Thymus (tissue), 11 donors: ENCODE measurements around the gene DMWD. TPM values are rescaled to one million over a fixed set of nuclear protein-coding genes. Genes with fewer than 3 reads are reported as not detected.
A peak's percentile ranks its signal among the peaks of the same experiment; 100 is the strongest.

ENCODE experiments used
- DNase-seq, 9 donors: peaks; one replicate each; pipeline ENCODE4 v3.0.0-alpha.2; 2013; ENCODE audit warnings: low spot score in 9 of 9, low read depth in 6 of 9, missing footprints in 1 of 9
- H3K27ac ChIP-seq, 2 donors: one replicate each; pipeline ENCODE4 v1.5.1; 2013; ENCODE audit warnings: control low read depth in 1 of 2, low read depth in 1 of 2, low read length in 1 of 2, mild to moderate bottlenecking in 1 of 2, moderate library complexity in 1 of 2
- H3K27me3 ChIP-seq, 2 donors: one replicate each; pipeline ENCODE4 v1.5.1; 2013; ENCODE audit warnings: low read length in 1 of 2; ENCODE audit not compliant: control insufficient read depth in 2 of 2, insufficient read depth in 1 of 2
- H3K36me3 ChIP-seq, 2 donors: one replicate each; pipeline ENCODE4 v1.5.1; 2013; ENCODE audit warnings: low read length in 1 of 2, mild to moderate bottlenecking in 1 of 2, moderate library complexity in 1 of 2; ENCODE audit not compliant: control insufficient read depth in 2 of 2, insufficient read depth in 2 of 2
- H3K4me1 ChIP-seq, 2 donors: one replicate each; pipeline ENCODE4 v1.5.1; 2013; ENCODE audit warnings: low read length in 2 of 2; ENCODE audit not compliant: control insufficient read depth in 2 of 2, insufficient read depth in 2 of 2
- H3K4me3 ChIP-seq, 2 donors: one replicate each; pipeline ENCODE4 v1.5.1; 2013; ENCODE audit warnings: low read length in 2 of 2, control low read depth in 1 of 2, mild to moderate bottlenecking in 1 of 2
- H3K9me3 ChIP-seq, 2 donors: one replicate each; pipeline ENCODE4 v1.5.1; 2013; ENCODE audit warnings: low read length in 1 of 2, mild to moderate bottlenecking in 1 of 2; ENCODE audit not compliant: control insufficient read depth in 2 of 2, insufficient read depth in 1 of 2
- WGBS: extraction: QIAGEN DNeasy Blood & Tissue Kit; methylation state at CpG from one replicate; pipeline ENCODE4 v1.1.7; 2013; 5-methylcytosine and 5-hydroxymethylcytosine counted together
- polyA plus RNA-seq: library from polyadenylated mRNA; stranded (reverse); fragments of 200-250 nt; gene quantifications from one replicate; pipeline ENCODE4 v1.2.3, GENCODE V29; 2013
- total RNA-seq: library from RNA; stranded (reverse); fragments of 120-200 nt; gene quantifications from one replicate; pipeline ENCODE4 v1.2.4, GENCODE V29; 2013
- donor health status: healthy.

The DMWD gene
- total and polyA plus RNA-seq, 2 donors, result 12.4 to 18.1 TPM

DNA sequence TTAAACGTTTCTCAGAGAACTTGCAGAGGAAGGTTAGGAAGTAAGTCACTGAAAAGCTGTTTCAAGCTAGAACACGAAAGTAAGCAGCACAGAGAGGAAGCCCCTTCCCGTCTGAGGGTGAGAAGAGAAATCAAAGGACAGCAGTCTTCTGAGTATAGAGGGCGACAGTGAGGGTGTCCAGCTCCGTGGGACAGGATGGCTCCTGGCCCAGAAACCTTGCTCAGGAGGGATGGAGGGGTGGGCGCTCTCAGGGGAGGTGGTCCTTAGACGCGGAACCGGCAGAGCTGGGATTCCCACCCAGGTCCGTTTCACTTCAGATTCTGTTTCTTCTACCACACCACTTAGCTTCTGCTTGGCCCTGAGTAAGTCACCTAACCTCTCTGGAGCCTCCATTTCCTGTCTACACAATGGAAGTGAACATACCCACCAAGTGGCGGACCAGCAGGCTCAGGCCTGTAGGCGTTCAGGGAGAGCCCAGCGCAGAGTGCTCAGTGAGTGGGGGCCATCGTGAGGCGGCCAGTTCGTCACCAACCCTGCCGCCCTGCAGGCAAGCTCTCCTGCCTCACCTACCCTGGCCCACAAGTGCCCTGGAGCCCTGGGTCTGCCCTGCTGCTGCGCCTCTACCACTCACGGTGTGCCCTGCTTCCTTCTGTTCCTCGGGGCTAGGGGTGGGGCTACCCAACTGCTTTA, 27.9 kb upstream of the DMWD start:
- Histone ChIP-seq H3K4me1 (peaks cover 0 to 14% of the 10 kb centered on the region in 2 donors), H3K9me3 (no peaks in the 10 kb centered on the region), H3K36me3 (peaks cover 51 to 58% of the 10 kb centered on the region in 2 donors), H3K4me3 (no peak overlapping the region), H3K27me3 (peaks cover 0 to 12% of the 10 kb centered on the region in 2 donors), H3K27ac (no peak overlapping the region)
- DNase-seq, result no peak
- 89% methylated on average over 20 of the region's 20 CpGs for WGBS

- 97% methylated on average over 6 of the region's 6 CpGs for WGBS
- peaks cover 0 to 20% of the 10 kb centered on the region in 2 donors for H3K27me3 ChIP-seq
- DNase-seq, result no peak
- H3K4me3 ChIP-seq, result no peak overlapping the region
- peaks cover 0 to 21% of the 10 kb centered on the region in 2 donors for H3K4me1 ChIP-seq
- no peak overlapping the region for H3K27ac ChIP-seq
- peaks cover 43 to 51% of the 10 kb centered on the region in 2 donors for H3K36me3 ChIP-seq
- no peaks in the 10 kb centered on the region for H3K9me3 ChIP-seq
Measured at GRCh38 chr19:45819769-45820168, 27.1 kb upstream of the DMWD start.

GRCh38 chr19:45817725-45818301, 25.2 kb upstream of the DMWD start:
- H3K9me3 ChIP-seq, result no peaks in the 10 kb centered on the region
- no peak overlapping the region for H3K4me3 ChIP-seq
- DNase-seq, result no peak
- peaks cover 25 to 34% of the 10 kb centered on the region in 2 donors for H3K36me3 ChIP-seq
- H3K27me3 ChIP-seq, result peaks cover 2 to 26% of the 10 kb centered on the region in 2 donors
- 95% methylated on average over 19 of the region's 19 CpGs for WGBS
- peaks cover 0 to 23% of the 10 kb centered on the region in 2 donors for H3K4me1 ChIP-seq
- no peak overlapping the region for H3K27ac ChIP-seq

- peak; percentile 85 to 98 (median 92) for DNase-seq
- Histone ChIP-seq H3K27ac (no peak overlapping the region), H3K27me3 (peaks cover 2 to 26% of the 10 kb centered on the region in 2 donors), H3K4me1 (peaks cover 0 to 23% of the 10 kb centered on the region in 2 donors), H3K9me3 (no peaks in the 10 kb centered on the region), H3K4me3 (no peak overlapping the region), H3K36me3 (peaks cover 19 to 29% of the 10 kb centered on the region in 2 donors)
- WGBS, result 21% methylated on average over 24 of the region's 24 CpGs
Measured at GRCh38 chr19:45817010-45817724, 24.5 kb upstream of the DMWD start.

DNA sequence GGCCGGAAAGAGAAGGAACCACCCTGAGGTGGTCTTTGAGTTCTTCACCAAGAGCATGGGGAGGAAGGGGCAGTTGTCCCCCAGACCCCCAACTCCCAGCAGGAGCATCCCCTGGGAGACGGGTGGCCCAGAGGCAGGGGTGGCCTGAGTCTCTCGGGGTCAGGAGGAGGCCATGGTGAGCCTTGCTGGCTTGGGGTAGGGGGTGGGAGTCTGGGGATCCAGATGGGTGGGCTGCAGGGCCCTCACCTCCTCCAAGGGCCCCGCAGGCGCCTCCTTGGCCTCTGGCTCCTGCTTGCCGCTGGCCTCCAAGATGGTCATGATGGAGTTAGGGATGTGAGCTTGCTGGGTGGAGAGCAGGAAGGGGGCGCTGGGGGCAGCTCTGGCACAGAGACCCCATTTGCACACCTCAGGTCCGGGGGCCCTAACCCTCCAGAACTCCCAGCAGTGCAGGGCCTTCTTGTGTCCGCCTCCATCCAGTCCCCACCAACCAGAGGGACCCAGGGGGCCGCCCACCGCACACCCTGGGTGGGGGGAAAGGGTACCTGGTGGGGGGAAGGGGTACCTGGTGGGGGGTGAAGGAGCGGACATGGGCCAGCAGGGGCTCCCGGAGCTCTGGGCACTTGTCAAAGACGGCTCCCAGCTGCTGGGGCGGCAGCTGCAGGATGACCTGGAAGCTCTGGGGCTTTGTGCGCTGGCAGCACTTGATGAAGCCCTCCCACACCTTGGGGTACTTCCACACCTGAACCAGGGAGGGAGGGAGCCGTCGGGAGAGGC, 23.8 kb upstream of the DMWD start:
- Histone ChIP-seq H3K36me3 (peaks cover 14 to 25% of the 10 kb centered on the region in 2 donors), H3K4me3 (no peak overlapping the region), H3K4me1 (peaks cover 0 to 23% of the 10 kb centered on the region in 2 donors), H3K27me3 (peaks cover 2 to 26% of the 10 kb centered on the region in 2 donors), H3K27ac (no peak overlapping the region), H3K9me3 (no peaks in the 10 kb centered on the region)
- 91% methylated on average over 18 of the region's 18 CpGs for WGBS
- DNase-seq, result no peak

DNA sequence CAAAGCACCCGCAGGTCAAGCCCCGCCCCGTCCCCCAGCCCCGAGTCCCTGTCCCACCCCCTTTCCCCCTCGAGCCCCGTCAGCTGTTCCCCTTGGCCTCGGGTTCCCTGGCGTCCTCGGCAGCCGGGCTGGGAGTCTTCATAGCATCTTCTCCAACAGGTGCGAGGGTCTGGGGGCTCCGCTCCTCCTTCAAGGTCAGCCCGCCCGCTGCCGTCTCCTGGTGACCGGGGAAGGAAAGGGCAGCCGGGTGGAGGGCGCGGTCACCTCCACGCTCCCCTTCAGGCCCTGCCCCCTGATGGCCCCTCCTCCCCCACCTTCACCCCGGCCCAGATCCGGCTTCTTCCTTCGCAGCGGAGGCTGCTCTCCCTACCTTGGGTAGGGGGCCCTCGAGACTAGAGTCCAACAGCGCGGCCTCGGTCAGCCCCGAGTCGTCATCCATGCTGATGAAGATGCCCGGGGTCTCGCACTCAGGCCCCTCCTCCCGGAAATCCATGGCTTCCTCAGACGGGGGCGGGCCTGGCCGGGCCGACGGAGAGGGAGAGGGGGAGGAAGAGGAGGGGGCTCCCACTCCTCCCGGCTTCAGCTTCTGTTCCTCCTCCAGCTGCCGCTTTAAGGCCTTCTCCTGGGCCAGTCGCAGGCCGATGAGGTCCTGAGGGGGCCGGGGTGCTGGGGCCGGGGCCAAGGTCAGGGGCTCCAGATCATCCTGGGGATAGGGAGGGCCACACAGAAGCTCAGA, 23.0 kb upstream of the DMWD start:
- Histone ChIP-seq H3K27me3 (peaks cover 2 to 26% of the 10 kb centered on the region in 2 donors), H3K4me1 (peaks cover 0 to 23% of the 10 kb centered on the region in 2 donors), H3K4me3 (peak overlapping the region; percentile 24 to 46), H3K36me3 (peaks cover 6 to 19% of the 10 kb centered on the region in 2 donors), H3K9me3 (no peaks in the 10 kb centered on the region), H3K27ac (no peak overlapping the region)
- peak in 1 of 9 donors; percentile 39 for DNase-seq
- WGBS, result 7% methylated on average over 44 of the region's 44 CpGs

DNA sequence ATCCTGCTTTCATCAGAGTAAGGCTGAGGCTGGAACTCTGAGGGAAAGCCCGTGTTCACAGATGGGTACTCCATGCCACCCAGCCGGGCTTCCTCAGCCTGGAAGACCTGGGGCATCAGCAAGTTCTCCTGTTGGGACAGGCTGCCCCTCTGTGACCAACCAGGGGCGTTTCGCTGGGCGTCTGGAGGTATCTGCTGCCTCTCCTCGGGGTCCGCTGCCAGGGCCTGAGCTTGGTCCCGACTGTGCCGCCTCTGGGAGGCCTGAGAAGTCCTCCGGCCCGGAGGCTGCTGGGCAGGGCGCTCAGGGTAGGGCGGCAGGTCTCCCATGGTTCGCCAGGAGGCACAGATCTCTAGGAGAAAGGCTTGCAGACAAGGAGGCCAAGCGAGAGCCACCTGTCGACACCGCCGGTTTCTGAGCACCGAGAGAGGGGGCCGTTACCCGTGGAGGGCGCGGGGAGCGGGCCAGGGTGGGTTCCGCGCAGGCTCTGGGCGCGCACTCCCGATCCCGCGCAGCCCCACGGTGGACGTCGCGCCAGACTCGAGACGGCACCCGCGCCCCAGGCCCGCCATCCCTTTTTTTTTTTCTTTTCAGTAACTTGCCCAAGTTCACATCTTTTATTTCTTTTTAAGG, 22.3 kb upstream of the DMWD start, which contains the start of gene RSPH6A:
TSS of gene RSPH6A (minus strand) at position 458 of the 630 bp plus-strand sequence. CDS start at position 326, 132 bp downstream.
- no peak for DNase-seq
- Histone ChIP-seq H3K9me3 (no peaks in the 10 kb centered on the region), H3K27me3 (peaks cover 2 to 26% of the 10 kb centered on the region in 2 donors), H3K4me3 (peak within 1 kb of the TSS; percentile 24 to 46), H3K4me1 (peaks cover 0 to 26% of the 10 kb centered on the region in 2 donors), H3K36me3 (peaks cover 4 to 12% of the 10 kb centered on the region in 2 donors), H3K27ac (peak within 1 kb of the TSS in 1 of 2 donors; percentile 31)
- 21% methylated on average over 40 of the region's 40 CpGs for WGBS
